ENCODE results near the gene DIAPH2. TPM values are rescaled to one million over a fixed set of nuclear protein-coding genes. Genes with fewer than 3 reads are reported as not detected.
"Not testable (repeated sequence)": the region's sequence is repeated elsewhere in the genome, so short reads cannot be mapped to it uniquely, and the experiment has no call there.

Gene DIAPH2
- total RNA-seq, 2 experiments from 2014 or later = 10.0 to 10.6 TPM

- no peak overlapping the region for H3K4me3 Mint-ChIP-seq
- ChIA-PET POLR2A (no interaction called here), CTCF (no interaction called here)
- no peaks in the 10 kb centered on the region for H3K27me3 Mint-ChIP-seq
- peak overlapping the region; percentile 9 for H3K27ac Mint-ChIP-seq
- intact Hi-C loops (cut with micrococcal nuclease) = loop anchor here (2.0 to 10.0 kb wide), 2 partner anchors 93 to 363 kb away; no protein-coding TSS in a partner anchor
- H3K36me3 Mint-ChIP-seq = no peaks in the 10 kb centered on the region
- no peaks in the 10 kb centered on the region for H3K9me3 Mint-ChIP-seq
- peaks cover 49% of the 10 kb centered on the region for H3K4me1 Mint-ChIP-seq (ENCODE audit: low read depth)
- DNase-seq = no peak
Observed at GRCh38 chrX:97401586-97402136, 717.0 kb downstream of the DIAPH2 start.

- Mint-ChIP-seq H3K27me3 (no peaks in the 10 kb centered on the region), H3K4me3 (no peak overlapping the region), H3K36me3 (no peaks in the 10 kb centered on the region), H3K9me3 (no peaks in the 10 kb centered on the region), H3K27ac (peak overlapping the region; percentile 77), H3K4me1 (ENCODE audit: low read depth) (peaks cover 48% of the 10 kb centered on the region)
- DNase-seq = no peak
- CTCF ChIA-PET = no interaction called here
- POLR2A ChIA-PET = no interaction called here
- intact Hi-C loops (cut with micrococcal nuclease) = loop anchor here (10.0 kb wide), 1 partner anchor 92 kb away; no protein-coding TSS in a partner anchor
Observed at GRCh38 chrX:97402333-97402732, 717.7 kb downstream of the DIAPH2 start.

GRCh38 chrX:97402903-97403302 lies 718.3 kb downstream of the DIAPH2 start:
- no peak overlapping the region for H3K4me3 Mint-ChIP-seq
- ChIA-PET CTCF (no interaction called here), POLR2A (no interaction called here)
- H3K27me3 Mint-ChIP-seq = no peaks in the 10 kb centered on the region
- no peak for DNase-seq
- H3K4me1 Mint-ChIP-seq (ENCODE audit: low read depth) = peaks cover 42% of the 10 kb centered on the region
- intact Hi-C loops (cut with micrococcal nuclease) = loop anchor here (10.0 kb wide), 1 partner anchor 92 kb away; no protein-coding TSS in a partner anchor
- H3K36me3 Mint-ChIP-seq = no peaks in the 10 kb centered on the region
- no peak overlapping the region for H3K27ac Mint-ChIP-seq
- no peaks in the 10 kb centered on the region for H3K9me3 Mint-ChIP-seq

- intact Hi-C loops (cut with micrococcal nuclease) = loop anchor here (10.0 kb wide), 1 partner anchor 90 kb away; no protein-coding TSS in a partner anchor
- H3K27me3 Mint-ChIP-seq = no peaks in the 10 kb centered on the region
- H3K36me3 Mint-ChIP-seq = peaks cover 8% of the 10 kb centered on the region
- H3K4me1 Mint-ChIP-seq (ENCODE audit: low read depth) = peaks cover 23% of the 10 kb centered on the region
- no peak for DNase-seq
- no peak overlapping the region for H3K4me3 Mint-ChIP-seq
- no peak overlapping the region for H3K27ac Mint-ChIP-seq
- peaks cover 7% of the 10 kb centered on the region for H3K9me3 Mint-ChIP-seq
- ChIA-PET CTCF (no interaction called here), POLR2A (no interaction called here)
Observed at GRCh38 chrX:97405031-97405660, 720.5 kb downstream of the DIAPH2 start.

GRCh38 chrX:97409632-97410415 lies 725.2 kb downstream of the DIAPH2 start:
- POLR2A ChIA-PET; DNase-seq; H3K4me1 Mint-ChIP-seq (ENCODE audit: low read depth); H3K9me3 Mint-ChIP-seq; H3K4me3 Mint-ChIP-seq; H3K27ac Mint-ChIP-seq; H3K27me3 Mint-ChIP-seq: not testable (repeated sequence)
- intact Hi-C loops (cut with micrococcal nuclease) = loop anchor here (10.0 kb wide), 1 partner anchor 85 kb away; no protein-coding TSS in a partner anchor
- peaks cover 11% of the 10 kb centered on the region for H3K36me3 Mint-ChIP-seq
- CTCF ChIA-PET = interaction anchor here (1.4 kb wide), 1 partner anchor 37 kb away, joined by 4 read pairs; no protein-coding TSS in a partner anchor

- Mint-ChIP-seq H3K27ac (no peak overlapping the region), H3K4me1 (ENCODE audit: low read depth) (no peaks in the 10 kb centered on the region), H3K9me3 (no peaks in the 10 kb centered on the region), H3K27me3 (no peaks in the 10 kb centered on the region), H3K36me3 (peaks cover 2% of the 10 kb centered on the region), H3K4me3 (no peak overlapping the region)
- ChIA-PET CTCF (no interaction called here), POLR2A (no interaction called here)
- DNase-seq = no peak
- intact Hi-C loops (cut with micrococcal nuclease) = no loop called here
Observed at GRCh38 chrX:97416461-97416860, 731.8 kb downstream of the DIAPH2 start.

GRCh38 chrX:97429101-97429500 lies 744.5 kb downstream of the DIAPH2 start:
- ChIA-PET POLR2A (no interaction called here), CTCF (no interaction called here)
- intact Hi-C loops (cut with micrococcal nuclease) = no loop called here
- Mint-ChIP-seq H3K4me1 (ENCODE audit: low read depth) (no peaks in the 10 kb centered on the region), H3K27me3 (no peaks in the 10 kb centered on the region), H3K36me3 (peaks cover 4% of the 10 kb centered on the region), H3K9me3 (no peaks in the 10 kb centered on the region), H3K4me3 (no peak overlapping the region), H3K27ac (no peak overlapping the region)
- no peak for DNase-seq

- no peaks in the 10 kb centered on the region for H3K27me3 Mint-ChIP-seq
- ChIA-PET CTCF (no interaction called here), POLR2A (no interaction called here)
- no peak for DNase-seq
- no peak overlapping the region for H3K4me3 Mint-ChIP-seq
- peaks cover 4% of the 10 kb centered on the region for H3K36me3 Mint-ChIP-seq
- H3K4me1 Mint-ChIP-seq (ENCODE audit: low read depth) = no peaks in the 10 kb centered on the region
- H3K27ac Mint-ChIP-seq = no peak overlapping the region
- no peaks in the 10 kb centered on the region for H3K9me3 Mint-ChIP-seq
- intact Hi-C loops (cut with micrococcal nuclease) = no loop called here
Observed at GRCh38 chrX:97431281-97431680, 746.6 kb downstream of the DIAPH2 start.

- H3K27me3 Mint-ChIP-seq = no peaks in the 10 kb centered on the region
- no peak for DNase-seq
- no peak overlapping the region for H3K4me3 Mint-ChIP-seq
- no peaks in the 10 kb centered on the region for H3K9me3 Mint-ChIP-seq
- H3K4me1 Mint-ChIP-seq (ENCODE audit: low read depth) = no peaks in the 10 kb centered on the region
- CTCF ChIA-PET = interaction anchor here (0.9 kb wide), 1 partner anchor 36 kb away, joined by 4 read pairs; no protein-coding TSS in a partner anchor
- POLR2A ChIA-PET = no interaction called here
- H3K36me3 Mint-ChIP-seq = no peaks in the 10 kb centered on the region
- no peak overlapping the region for H3K27ac Mint-ChIP-seq
- intact Hi-C loops (cut with micrococcal nuclease) = no loop called here
Observed at GRCh38 chrX:97446298-97446882, 761.7 kb downstream of the DIAPH2 start.

- intact Hi-C loops (cut with micrococcal nuclease) = no loop called here
- Mint-ChIP-seq H3K4me1 (ENCODE audit: low read depth) (no peaks in the 10 kb centered on the region), H3K36me3 (no peaks in the 10 kb centered on the region)
Observed at GRCh38 chrX:97447306-97447705, 762.7 kb downstream of the DIAPH2 start.

GRCh38 chrX:97452283-97452682 lies 767.6 kb downstream of the DIAPH2 start:
- Mint-ChIP-seq H3K27me3 (no peaks in the 10 kb centered on the region), H3K27ac (no peak overlapping the region), H3K4me1 (ENCODE audit: low read depth) (no peaks in the 10 kb centered on the region), H3K4me3 (no peak overlapping the region), H3K36me3 (no peaks in the 10 kb centered on the region), H3K9me3 (no peaks in the 10 kb centered on the region)
- POLR2A ChIA-PET = no interaction called here
- CTCF ChIA-PET = no interaction called here
- DNase-seq = no peak
- intact Hi-C loops (cut with micrococcal nuclease) = no loop called here

More at GRCh38 chrX:97447306-97447705, 762.7 kb downstream of the DIAPH2 start:
- Mint-ChIP-seq H3K9me3 (no peaks in the 10 kb centered on the region), H3K27ac (no peak overlapping the region), H3K27me3 (no peaks in the 10 kb centered on the region), H3K4me3 (no peak overlapping the region)
- DNase-seq = no peak
- ChIA-PET POLR2A (no interaction called here), CTCF (interaction anchor here (0.9 kb wide), 1 partner anchor 37 kb away, joined by 4 read pairs; no protein-coding TSS in a partner anchor)

- CTCF ChIA-PET = no interaction called here
Observed at GRCh38 chrX:97461763-97462162, 777.1 kb downstream of the DIAPH2 start.

More at GRCh38 chrX:97461763-97462162, 777.1 kb downstream of the DIAPH2 start:
- POLR2A ChIA-PET = no interaction called here
- H3K4me3 Mint-ChIP-seq = no peak overlapping the region
- H3K4me1 Mint-ChIP-seq (ENCODE audit: low read depth) = no peaks in the 10 kb centered on the region
- H3K27ac Mint-ChIP-seq = no peak overlapping the region
- H3K27me3 Mint-ChIP-seq = no peaks in the 10 kb centered on the region
- intact Hi-C loops (cut with micrococcal nuclease) = no loop called here
- H3K9me3 Mint-ChIP-seq = no peaks in the 10 kb centered on the region
- no peaks in the 10 kb centered on the region for H3K36me3 Mint-ChIP-seq
- DNase-seq = no peak

All from activated CD4-positive, alpha-beta memory T cell treated with anti-CD3 and anti-CD28 coated beads for 36 hours (primary cell).